Breast epithelium (tissue), 4 donors: ENCODE results near the gene ABLIM2. TPM values are rescaled to one million over a fixed set of nuclear protein-coding genes. Genes with fewer than 3 reads are reported as not detected.

Source experiments
- DNase-seq, 2 donors: peaks; one replicate each; pipeline ENCODE4 v3.0.0-alpha.2; 2019; ENCODE audit warnings: low spot score in 2 of 2
- H3K27ac ChIP-seq, 2 donors: fragments of 200-600 bp; sonication (generic) in 1 of 2; one replicate each; pipeline ENCODE4 v1.5.1; 2016 to 2019; ENCODE audit warnings: mild to moderate bottlenecking in 1 of 2
- H3K27me3 ChIP-seq, 2 donors: fragments of 200-600 bp; sonication (generic) in 1 of 2; one replicate each; pipeline versions ENCODE4 v1.5.1 to v1.6.0; 2017 to 2019; ENCODE audit warnings: control low read depth in 1 of 2, mild to moderate bottlenecking in 1 of 2
- H3K36me3 ChIP-seq: fragments of 200-600 bp; one replicate; pipeline ENCODE4 v1.5.1; 2019
- H3K4me1 ChIP-seq, 2 donors: fragments of 200-600 bp; sonication (generic); one replicate each; pipeline ENCODE4 v1.5.1; 2016 to 2019; ENCODE audit warnings: control low read depth in 1 of 2
- H3K4me3 ChIP-seq, 3 donors: fragments of 200-600 bp; sonication (generic); 1 replicate in 2 of 3; 2 replicates in 1 of 3; pipeline ENCODE4 v1.5.1; 2016 to 2019; ENCODE audit warnings: mild to moderate bottlenecking in 3 of 3, moderate library complexity in 2 of 3
- H3K9me3 ChIP-seq, 2 donors: fragments of 200-600 bp; sonication (generic) in 1 of 2; one replicate each; pipeline ENCODE4 v1.5.1; 2016 to 2019; ENCODE audit warnings: control low read depth in 1 of 2
- POLR2A ChIP-seq: fragments of 450-650 bp; IDR thresholded peaks from one replicate; pipeline ENCODE4 v1.6.1; 2016; ENCODE audit warnings: antibody characterized with exemption, mild to moderate bottlenecking, moderate library complexity
- POLR2AphosphoS5 ChIP-seq, 3 donors: sonication (generic); formaldehyde crosslinking; IDR thresholded peaks; one replicate each; pipeline ENCODE4 v1.6.1; 2017; ENCODE audit warnings: antibody characterized with exemption in 3 of 3
- intact Hi-C: fragments of 100-400 bp; cut with DNase I; formaldehyde crosslinking; loops from one replicate; pipeline ENCODE4 v1.15.1; 2023; ENCODE audit warnings: low total_unique reads
- total RNA-seq, 3 donors: library from RNA; depleted of rRNA; stranded (reverse); fragments of >200 nt; gene quantifications; one replicate each; pipeline ENCODE4 v1.1.0, GENCODE V29; 2016
- TF ChIP-seq, protein P1 (sequence below), 3 donors: fragments of 450-650 bp; IDR thresholded peaks; one replicate each; pipeline ENCODE4 v1.5.1; 2016 to 2017; ENCODE audit warnings: antibody characterized with exemption in 3 of 3, mild to moderate bottlenecking in 3 of 3, moderate library complexity in 3 of 3

The ABLIM2 gene
- total RNA-seq, 3 donors from 2014 or later: 4.8 to 11.5 (median 8.2) TPM

DNA sequence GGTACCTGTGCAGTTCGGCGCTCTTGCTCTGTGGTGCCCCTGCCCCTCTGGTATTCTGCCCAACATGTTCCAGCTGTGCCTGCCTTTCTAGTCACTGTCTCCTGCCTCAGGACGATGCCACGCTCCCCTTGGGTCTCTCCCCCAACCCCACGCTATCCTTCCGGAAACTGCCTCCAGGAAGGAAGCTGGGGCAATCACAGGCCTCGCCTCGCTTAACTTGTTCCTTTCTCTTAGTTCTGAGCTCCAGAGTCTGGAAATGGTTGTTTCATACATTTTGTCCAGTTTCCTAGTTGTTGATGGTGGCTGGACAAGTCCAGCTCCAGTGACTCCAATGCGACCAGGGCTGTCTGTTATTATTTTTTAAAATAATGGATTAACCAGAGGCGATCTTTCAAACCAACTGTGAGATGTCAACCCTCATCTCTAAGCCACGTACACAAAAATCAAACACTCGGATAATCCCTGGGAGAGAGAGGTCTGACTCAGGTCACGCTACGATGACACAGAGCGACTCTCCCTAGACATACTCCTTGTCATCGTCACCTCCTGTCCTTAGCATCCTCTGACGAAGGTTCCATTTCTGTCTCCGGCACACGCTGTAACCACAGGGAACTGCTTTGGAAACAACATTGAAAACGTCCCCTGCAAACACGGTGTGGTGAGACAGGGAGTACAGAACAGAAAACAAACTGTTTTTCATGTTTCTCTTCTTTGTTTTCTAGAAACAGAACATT, 62.5 kb downstream of the ABLIM2 start:
- Histone ChIP-seq H3K27ac (peak overlapping the region in 1 of 2 donors; percentile 60), H3K4me1 (no peaks in the 10 kb centered on the region), H3K4me3 (no peak overlapping the region), H3K27me3 (no peaks in the 10 kb centered on the region), H3K9me3 (peaks cover 0 to 17% of the 10 kb centered on the region in 2 donors), H3K36me3 (no peaks in the 10 kb centered on the region)
- TF ChIP-seq, protein P1, sequence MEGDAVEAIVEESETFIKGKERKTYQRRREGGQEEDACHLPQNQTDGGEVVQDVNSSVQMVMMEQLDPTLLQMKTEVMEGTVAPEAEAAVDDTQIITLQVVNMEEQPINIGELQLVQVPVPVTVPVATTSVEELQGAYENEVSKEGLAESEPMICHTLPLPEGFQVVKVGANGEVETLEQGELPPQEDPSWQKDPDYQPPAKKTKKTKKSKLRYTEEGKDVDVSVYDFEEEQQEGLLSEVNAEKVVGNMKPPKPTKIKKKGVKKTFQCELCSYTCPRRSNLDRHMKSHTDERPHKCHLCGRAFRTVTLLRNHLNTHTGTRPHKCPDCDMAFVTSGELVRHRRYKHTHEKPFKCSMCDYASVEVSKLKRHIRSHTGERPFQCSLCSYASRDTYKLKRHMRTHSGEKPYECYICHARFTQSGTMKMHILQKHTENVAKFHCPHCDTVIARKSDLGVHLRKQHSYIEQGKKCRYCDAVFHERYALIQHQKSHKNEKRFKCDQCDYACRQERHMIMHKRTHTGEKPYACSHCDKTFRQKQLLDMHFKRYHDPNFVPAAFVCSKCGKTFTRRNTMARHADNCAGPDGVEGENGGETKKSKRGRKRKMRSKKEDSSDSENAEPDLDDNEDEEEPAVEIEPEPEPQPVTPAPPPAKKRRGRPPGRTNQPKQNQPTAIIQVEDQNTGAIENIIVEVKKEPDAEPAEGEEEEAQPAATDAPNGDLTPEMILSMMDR (IDR thresholded peaks at IDR 0.05): no peak
- TF ChIP-seq POLR2A (no peak), POLR2AphosphoS5 (IDR thresholded peaks at IDR 0.05) (no peak)
- intact Hi-C loops: no loop called here
- no peak for DNase-seq

DNA sequence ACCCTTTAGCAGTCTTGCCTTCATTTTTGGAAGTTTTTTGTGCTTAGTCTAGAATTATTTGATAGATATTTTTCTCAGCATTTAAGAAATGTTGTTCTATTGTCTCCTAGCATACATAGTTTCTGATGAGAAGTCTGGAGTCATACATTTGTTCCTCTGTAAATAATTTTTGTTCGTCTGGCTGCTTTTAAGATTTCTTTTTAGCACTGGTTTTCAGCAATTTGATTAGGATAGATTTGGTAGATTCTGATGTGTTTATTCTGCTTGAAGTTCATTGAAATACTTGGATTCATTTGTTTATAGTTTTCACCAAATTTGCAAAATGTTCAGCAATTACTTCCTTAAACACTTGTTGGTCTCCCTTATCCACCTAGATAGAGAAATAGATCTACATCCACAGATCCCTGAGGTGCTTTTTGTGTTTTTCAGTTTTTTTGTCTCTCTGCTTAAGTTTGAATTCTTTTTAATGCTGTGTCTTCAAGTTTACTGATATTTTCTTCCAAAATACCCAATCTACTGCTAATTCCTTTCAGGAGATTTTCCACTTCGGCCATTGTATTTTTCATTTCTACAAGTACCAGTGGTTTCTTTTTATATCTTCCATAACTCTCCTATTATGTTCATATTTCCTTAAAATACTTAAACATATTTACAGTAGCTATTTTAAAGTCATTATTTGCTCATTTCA, 64.9 kb downstream of the ABLIM2 start:
- no peak for DNase-seq
- no peak overlapping the region for H3K4me3 ChIP-seq
- intact Hi-C loops: no loop called here
- no peaks in the 10 kb centered on the region for H3K36me3 ChIP-seq
- no peaks in the 10 kb centered on the region for H3K4me1 ChIP-seq
- H3K27ac ChIP-seq: no peak overlapping the region
- TF ChIP-seq POLR2AphosphoS5 (IDR thresholded peaks at IDR 0.05): no peak
- no peak for TF ChIP-seq POLR2A
- TF ChIP-seq, protein P1 (IDR thresholded peaks at IDR 0.05): no peak
- H3K9me3 ChIP-seq: peaks cover 0 to 17% of the 10 kb centered on the region in 2 donors
- no peaks in the 10 kb centered on the region for H3K27me3 ChIP-seq

DNA sequence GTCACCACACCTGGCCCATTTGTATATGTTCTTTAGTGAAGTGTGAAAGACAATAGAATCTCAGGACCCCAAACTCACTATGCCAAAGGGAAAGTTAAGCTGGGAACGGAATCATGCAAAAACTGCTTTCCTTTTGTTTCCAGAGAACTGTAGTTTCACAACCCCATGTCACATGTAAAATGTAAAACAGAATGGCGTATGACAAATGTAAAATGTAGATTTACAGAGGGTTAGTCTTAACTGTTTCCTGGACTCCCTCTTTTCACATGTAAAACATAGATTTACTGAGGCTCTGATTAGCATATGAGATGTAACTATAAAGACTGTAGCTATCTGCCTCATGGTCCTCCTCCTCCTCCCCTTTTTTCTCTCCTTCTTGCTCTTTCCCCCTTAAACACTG, 66.3 kb downstream of the ABLIM2 start:
- H3K9me3 ChIP-seq: peaks cover 0 to 17% of the 10 kb centered on the region in 2 donors
- TF ChIP-seq POLR2AphosphoS5 (IDR thresholded peaks at IDR 0.05): no peak
- TF ChIP-seq, protein P1 (IDR thresholded peaks at IDR 0.05): no peak
- no peaks in the 10 kb centered on the region for H3K36me3 ChIP-seq
- H3K27me3 ChIP-seq: no peaks in the 10 kb centered on the region
- no peak overlapping the region for H3K4me3 ChIP-seq
- intact Hi-C loops: no loop called here
- DNase-seq: no peak
- no peaks in the 10 kb centered on the region for H3K4me1 ChIP-seq
- H3K27ac ChIP-seq: no peak overlapping the region

DNA sequence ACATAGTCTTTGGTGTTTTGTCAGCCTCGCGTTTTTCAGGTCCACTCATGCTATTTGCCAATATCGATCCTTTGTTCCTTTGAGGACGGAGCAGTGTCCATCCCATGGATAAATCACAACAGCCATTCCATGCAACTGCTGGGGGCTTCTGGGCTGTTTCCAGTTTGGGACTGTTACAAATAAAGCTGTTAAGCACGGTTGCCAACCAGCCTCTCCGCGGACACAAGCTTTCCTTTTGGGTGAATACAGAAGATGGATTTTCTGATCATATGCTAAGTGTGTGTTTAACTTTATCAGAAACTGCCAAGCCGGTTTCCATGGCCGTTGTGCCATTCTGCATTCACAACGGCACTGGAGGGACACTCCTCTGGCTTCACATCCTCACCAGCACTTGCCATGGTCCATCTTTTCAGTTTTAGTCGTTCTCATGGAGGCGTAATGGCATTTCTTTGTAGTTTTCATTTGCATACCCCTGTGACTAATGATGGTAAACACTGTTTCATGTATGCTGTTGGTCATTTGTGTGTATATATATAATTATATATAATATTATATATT, 67.8 kb downstream of the ABLIM2 start:
- DNase-seq: no peak
- H3K27ac ChIP-seq: no peak overlapping the region
- peaks cover 0 to 17% of the 10 kb centered on the region in 2 donors for H3K9me3 ChIP-seq
- no peak overlapping the region for H3K4me3 ChIP-seq
- H3K36me3 ChIP-seq: no peaks in the 10 kb centered on the region
- H3K27me3 ChIP-seq: no peaks in the 10 kb centered on the region
- TF ChIP-seq POLR2AphosphoS5 (IDR thresholded peaks at IDR 0.05) (no peak), POLR2A (no peak)
- TF ChIP-seq, protein P1 (IDR thresholded peaks at IDR 0.05): no peak
- intact Hi-C loops: no loop called here
- H3K4me1 ChIP-seq: no peaks in the 10 kb centered on the region

DNA sequence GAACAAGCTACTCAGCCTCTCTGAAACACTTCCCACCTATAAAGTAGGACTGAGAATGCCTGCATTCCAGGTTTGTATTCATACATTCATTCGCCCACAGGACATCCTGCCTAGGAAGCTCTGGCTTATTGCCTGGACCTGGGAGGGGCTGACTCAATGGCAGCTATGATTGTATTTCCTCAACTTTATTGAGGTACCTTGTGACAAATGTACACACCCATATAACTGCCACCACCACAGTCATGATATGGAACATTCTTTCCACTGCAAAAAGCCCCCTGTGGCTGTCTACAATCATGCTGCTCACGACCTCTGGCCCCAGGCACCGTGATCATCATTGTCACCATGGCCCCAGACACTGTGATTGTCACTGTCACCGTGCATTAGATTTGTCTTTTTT, 68.3 kb downstream of the ABLIM2 start:
- H3K27ac ChIP-seq: peak overlapping the region in 1 of 2 donors; percentile 25
- H3K9me3 ChIP-seq: peaks cover 0 to 17% of the 10 kb centered on the region in 2 donors
- H3K36me3 ChIP-seq: no peaks in the 10 kb centered on the region
- H3K4me1 ChIP-seq: no peaks in the 10 kb centered on the region
- H3K4me3 ChIP-seq: no peak overlapping the region
- no peak for DNase-seq
- no peaks in the 10 kb centered on the region for H3K27me3 ChIP-seq
- intact Hi-C loops: no loop called here
- TF ChIP-seq, protein P1 (IDR thresholded peaks at IDR 0.05): no peak
- TF ChIP-seq POLR2AphosphoS5 (IDR thresholded peaks at IDR 0.05): no peak
- TF ChIP-seq POLR2A: no peak
